ENCODE results near the gene ADARB2.
"Not testable (repeated sequence)": the region's sequence is repeated elsewhere in the genome, so short reads cannot be mapped to it uniquely, and the experiment has no call there.

The ADARB2 gene

DNA sequence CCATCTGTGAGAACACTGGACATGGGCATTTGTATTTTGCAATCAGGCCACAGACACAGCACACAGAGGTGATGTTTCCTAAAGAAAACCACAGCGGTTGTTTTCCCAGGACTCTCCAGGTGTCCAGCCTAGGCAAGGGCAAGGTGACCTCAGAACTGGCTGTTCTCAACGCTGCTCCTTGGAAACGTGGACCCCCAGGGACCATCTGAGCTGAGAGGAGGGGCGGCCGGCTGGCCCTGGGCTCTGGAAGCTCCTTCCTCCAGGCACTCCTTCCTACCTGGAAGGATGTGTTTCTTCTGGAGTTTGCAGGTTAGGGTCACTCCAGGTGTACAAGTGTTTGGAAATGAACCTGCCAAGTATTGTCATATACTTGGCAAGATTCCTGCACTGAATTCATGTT, 103.1 kb downstream of the ADARB2 start:
- DNase-seq: no peak

DNA sequence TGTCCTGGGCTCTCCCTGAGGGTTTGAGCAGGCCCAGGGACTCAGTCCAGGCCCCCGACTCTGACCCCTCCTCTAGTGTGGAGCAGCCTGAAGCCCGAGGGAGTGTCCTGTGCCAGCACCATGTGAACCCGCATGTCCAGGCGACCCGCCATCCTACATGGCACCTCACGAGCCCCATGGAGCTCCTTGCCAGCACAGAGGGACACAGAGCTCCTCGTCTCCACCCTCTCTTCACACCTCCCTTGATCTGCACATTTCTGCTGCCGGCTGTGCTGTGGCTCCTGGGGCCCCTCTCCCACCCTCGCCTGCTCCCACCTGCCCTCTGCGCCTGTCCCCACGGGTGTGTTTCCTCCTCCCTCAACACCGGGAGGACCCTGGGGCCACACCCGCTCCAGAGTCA, 103.5 kb downstream of the ADARB2 start:
- DNase-seq: no peak

DNA sequence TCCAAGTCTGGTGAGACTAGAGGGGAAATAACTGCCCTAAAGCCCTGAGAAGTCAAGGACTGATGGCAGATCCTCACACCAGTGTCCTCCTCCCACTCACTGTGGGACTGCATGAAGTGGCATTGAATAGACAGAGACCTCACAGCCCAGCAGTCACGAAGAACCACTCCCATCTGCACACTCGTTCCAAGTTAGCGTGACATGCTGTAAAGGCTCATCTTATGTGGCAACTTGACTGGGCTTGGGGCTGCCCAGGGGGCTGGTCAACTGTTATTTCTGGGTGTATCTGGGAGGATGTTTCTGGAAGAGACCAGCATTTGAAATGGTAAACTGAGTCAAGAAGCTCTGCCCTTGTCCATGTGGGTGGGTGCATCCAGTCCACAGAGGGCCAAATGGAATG, 104.7 kb downstream of the ADARB2 start:
- DNase-seq: no peak

DNA sequence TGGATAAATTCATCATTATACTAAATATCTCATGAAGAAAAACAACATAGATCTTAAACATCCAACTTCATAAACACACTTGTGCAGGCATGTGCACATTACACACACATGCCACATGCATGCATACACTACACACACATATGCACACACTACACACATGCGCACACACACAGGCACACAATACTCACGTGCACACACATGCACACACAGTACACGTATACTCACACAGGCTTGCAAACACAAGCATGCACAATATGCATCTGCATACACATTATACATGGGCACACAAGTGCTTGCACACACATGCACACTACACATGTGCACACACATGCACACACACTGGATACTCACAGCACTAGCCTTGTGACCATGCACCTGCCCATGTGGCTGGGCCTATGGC, 105.2 kb downstream of the ADARB2 start:
- no peak for DNase-seq

DNA sequence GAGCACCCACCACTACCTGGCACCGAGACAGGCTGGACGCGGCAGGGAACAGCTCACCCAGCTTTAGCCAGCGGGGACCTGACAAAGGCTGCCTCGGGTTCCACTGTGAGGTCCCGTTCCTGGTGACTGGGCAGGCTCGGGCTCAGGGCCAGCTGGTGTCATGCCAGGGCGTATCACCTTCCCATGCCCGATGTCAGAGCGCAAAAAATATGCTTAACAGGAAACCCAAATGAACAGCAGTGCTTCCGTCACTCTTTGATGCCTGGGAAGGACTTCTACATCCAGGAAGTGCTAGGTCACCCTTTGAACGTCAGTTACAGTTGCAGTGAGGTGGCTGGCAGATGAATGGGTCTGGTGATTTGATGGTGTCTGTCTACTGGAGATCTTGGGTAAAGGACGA, 106.0 kb downstream of the ADARB2 start:
- DNase-seq: peak; percentile 10

DNA sequence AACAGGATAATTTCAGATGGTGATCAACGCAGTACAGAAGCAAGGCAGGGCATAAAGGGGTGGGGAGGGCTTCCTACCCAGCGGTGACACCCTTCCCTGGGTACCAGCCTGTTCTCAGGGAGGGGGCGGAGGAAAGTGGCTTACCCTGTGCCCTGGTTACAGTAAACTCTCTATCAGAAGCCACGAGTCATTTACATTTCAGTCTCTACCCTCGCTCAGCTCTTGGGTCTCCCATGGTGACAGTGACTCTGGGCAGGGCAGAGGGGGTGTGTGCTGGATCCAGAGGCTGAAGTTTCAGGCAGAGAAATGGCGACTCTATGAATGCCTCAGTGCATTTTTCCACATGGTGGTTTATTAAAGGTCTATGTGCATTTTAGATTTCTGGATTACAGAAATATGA, 107.0 kb downstream of the ADARB2 start:
- DNase-seq: no peak

DNA sequence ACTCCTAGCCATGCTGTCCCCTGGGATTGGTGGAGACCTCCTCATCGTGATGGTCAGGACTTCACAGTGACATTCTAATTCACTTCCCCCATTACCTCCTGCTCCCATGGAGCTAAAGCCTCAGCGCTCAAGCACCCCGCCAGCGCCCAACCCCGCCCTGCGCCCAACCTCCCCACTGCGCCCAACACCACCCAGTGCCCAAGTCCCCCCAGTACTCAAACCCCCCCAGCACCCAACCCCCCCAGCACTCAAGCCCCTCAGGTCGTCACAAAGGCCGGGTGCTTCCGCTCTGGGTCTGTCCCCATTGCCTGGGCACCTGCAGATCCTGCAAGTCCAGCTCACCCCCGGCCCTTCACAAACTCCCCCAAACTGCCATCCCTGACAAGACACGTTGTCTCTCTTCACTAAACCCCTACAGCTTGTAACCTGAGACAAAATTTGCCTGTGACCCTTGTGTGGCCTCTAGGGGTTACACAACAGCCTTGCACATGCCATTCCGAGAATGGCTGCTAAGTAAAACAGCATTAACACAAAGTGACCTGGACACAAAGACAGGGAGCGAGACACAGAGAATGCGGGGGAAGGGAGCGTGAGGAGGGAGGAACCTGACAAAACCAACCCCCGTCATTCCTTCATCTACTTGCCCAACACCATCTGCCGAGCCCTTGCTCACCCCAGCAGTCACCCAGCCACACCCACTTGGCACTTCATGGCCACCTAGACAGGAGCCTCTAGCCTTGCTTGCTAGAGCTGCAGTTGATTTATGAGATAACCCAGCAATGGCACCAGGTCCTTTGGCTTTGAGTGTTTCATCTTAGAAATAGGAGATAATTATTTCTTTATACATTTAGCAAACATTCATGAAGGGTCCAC, 107.8 kb downstream of the ADARB2 start:
- no peak for DNase-seq

DNA sequence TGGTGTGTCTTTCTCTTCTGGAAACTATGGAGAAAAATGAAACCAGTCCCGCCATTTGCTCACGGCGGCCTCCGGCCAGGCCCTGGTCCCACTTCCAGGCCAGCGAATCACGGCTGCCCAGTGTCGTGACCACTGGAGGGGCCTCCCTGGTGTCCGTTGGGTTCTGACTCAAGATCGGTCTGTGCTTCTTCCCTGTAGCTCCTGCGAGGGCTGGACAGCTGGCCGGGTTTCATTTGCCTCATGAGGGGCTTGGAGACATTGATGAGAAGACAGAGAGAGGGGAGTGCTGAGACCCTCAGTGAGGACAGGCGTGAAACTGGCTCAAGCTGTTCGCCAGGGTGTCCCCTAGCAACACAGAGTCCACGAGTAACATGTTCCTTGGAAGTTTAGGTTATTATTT, 108.6 kb downstream of the ADARB2 start:
- DNase-seq: no peak

DNA sequence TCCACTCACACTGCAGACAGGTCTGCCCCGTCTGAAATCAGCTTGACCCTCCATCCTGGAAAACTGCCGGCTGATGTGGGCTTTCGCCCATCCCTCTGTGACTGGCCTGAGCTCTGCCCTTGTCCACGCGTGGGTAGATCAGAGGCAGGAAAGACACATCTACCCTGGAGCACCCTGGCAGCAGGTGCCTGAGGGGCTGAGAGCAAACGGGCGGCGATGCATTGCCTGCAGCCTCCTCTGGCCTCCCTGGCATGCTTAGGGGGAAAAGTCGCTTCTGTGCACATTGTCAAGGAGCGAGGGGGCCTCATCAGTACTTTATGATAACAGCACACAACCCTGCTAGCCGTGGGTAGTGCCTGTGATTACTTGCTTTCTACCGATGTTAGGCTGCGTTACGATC, 109.4 kb downstream of the ADARB2 start:
- DNase-seq: no peak

DNA sequence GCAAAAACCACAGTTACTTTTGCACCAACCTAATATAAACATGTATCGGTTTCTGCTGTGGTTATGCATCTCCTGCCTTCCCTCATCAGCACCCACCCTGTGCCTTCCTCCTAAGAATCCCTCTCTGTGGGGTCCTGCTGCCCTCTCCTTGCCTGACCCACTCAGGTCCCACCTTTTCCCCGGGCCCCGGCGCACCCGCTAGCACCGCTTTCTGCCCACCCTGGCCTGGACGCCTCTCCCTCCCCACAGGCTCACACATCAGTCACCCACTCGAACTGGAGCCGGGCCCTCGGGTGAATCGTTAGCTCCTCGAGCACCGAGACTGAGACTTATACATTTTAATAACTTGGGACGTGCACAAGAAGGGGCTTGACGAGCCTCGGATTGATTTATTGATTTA, 110.5 kb downstream of the ADARB2 start:
- no peak for DNase-seq

DNA sequence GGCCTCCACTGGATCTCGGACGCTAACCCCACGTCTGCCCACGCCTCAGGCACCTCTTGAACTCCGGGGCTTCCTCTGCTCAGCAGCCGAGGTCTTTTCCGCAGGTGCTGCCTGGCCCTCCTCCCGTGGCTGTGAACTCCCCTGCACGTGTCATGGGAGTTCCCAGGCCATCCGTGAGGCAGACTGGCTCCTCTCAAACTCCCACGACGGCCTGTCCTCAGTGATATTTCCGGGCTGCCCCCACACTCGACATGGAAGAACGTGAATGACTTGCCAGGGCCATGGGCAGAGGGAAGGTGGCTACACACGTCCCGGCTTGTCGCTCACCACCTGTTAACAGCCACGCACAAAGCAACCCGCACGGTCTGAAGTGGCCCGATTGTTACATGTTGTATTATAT, 110.9 kb downstream of the ADARB2 start:
- DNase-seq: no peak

DNA sequence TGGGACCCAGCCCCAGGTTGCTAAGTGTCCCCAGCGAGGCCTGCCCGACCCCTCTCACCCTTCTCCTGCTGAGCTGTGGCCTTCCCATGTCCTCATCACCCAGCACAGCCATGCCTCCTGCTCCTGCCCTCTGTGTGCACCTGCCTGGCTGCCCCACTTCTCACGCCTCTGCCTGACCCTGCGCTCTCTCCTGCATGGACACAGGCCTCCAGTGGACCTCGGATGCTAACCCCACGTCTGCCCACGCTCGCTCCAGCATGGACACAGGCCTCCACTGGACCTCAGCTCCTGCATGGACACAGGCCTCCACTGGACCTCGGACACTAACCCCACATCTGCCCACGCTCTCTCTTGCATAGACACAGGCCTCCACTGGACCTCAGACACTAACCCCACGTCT, 111.6 kb downstream of the ADARB2 start:
- DNase-seq: no peak

DNA sequence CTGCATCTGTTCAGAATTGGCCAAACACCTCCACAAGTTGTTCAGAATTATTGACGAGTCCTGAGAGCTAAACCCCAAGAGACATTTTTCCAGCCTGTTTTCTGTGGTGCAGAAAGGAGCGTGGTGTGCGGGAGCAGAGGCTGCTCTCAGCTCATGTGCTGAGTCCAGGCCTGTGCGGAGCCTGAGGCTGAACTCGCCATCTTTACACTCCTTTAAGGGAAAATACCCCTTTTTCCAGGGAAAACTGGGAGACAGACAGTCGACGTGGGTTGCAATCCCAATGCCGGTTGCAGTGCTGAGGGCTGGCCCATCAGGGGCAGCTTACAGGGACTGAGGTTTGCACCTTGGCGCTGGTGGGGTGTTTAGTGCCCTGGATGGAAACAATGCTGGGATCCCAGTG, 112.2 kb downstream of the ADARB2 start:
- DNase-seq: no peak

DNA sequence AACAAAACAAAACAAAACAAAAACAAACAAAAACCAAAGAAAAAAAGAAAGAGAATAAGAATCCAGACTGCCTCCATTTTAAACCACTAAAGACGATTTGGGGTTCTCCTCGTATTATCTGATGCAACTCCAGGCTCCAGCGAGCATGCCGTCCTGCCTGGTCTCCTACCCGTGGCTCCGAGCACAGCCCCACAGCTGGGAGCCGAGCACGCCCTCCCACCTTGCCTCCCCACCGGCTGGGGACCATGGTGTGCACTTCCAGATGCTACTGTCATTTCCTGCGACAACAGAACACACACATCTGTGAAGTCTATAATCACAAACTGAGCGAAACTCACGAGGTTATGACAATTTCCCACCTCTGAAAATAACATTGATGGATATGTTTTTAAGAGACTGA, 113.1 kb downstream of the ADARB2 start:
- no peak for DNase-seq

DNA sequence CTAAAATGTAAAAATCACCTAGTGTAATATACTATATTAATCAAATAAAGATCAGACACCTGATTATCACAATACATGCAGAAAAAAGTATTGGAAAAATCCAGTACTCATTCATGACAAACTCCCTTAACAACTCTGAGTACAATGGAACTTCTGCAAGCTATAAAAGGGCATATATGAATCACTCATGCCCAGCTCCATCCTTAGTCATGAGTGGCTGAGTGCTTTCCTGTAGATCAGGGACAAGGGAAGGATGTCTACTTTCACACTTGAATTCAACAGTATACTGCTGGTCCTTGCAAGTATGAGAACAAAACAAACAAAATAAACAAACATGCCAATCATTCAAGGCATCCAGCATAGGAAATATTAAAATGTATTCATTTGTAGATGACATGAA, 116.5 kb downstream of the ADARB2 start:
- DNase-seq: no peak

DNA sequence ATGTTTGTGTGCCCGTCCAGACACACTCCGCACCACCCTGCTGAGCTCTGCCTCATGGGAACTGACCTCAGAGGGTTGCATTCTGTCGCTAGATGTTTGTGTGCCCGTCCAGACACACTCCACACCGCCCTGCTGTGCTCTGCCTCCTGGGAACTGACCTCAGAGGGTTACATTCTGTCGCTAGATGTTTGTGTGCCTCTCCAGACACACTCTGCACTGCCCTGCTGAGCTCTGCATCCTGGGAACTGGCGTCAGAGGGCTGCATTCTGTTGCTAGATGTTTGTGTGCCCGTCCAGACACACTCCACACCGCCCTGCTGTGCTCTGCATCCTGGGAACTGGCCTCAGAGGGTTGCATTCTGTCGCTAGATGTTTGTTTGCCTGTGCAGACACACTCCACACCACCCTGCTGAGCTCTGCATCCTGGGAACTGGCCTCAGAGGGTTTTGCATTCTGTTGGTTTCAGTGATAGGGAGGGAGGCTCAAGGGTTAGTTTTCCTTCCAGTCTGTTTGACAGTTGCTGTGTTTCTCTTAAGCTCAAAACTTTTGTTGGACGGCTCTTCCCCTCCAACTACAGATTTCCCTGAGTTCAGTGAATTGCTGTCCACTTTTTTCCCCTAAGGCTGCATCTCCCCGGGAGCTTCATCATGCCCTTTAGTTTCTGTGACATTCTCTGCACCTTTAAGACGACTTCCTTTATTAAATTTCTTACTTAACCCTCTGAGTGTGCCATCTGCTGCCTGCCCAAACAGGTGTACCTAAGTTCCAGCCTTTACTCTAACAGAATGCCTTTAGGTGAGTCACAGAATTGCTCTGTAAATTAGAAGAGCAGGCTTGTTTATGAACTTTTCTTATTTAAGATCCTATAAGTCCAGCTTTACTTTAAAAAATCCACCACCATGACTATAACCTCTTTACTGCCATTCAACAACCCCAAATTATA, 119.7 kb downstream of the ADARB2 start:
- DNase-seq: not testable (repeated sequence)

DNA sequence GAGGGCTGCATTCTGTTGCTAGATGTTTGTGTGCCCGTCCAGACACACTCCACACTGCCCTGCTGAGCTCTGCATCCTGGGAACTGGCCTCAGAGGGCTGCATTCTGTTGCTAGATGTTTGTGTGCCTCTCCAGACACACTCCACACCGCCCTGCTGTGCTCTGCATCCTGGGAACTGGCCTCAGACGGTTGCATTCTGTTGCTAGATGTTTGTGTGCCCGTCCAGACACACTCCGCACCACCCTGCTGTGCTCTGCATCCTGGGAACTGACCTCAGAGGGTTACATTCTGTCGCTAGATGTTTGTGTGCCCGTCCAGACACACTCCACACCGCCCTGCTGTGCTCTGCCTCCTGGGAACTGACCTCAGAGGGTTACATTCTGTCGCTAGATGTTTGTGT, 120.6 kb downstream of the ADARB2 start:
- DNase-seq: not testable (repeated sequence)

DNA sequence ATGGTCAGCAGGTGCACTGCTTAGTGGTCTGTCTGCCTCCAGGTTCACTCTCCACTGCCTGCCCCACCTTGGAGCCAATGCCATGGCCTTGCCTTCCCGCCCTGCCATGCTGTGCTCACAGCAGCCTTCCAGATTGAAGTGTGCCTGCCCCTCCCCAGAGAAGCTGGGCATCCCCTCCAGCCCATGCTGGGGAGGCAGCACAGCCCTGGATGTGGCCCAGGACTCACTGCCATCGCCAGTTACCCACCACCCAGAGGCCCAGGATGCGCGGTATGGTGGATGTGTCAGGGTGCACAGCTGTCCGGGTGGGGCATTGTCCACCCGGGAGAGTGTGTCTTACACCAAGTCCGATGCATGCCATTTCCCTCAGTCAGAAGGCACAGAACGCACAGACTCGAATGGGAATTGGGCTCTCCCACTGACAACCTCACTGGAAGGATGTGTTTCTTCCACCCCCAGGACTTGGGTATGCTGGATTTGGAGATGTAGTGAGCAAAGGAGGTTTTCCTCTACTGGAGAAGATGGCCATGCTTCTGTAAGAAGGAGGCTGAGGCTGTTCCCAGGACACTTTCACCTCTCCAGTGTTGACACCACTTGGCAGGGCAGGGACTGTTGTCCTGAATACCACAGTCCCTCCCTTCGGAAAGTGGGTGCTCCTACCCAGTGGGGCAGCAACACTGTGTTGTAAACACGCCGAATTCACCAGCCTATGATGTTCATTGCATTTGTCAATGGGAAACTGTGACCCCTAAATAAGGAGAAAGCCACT, 122.0 kb downstream of the ADARB2 start:
- DNase-seq: no peak

DNA sequence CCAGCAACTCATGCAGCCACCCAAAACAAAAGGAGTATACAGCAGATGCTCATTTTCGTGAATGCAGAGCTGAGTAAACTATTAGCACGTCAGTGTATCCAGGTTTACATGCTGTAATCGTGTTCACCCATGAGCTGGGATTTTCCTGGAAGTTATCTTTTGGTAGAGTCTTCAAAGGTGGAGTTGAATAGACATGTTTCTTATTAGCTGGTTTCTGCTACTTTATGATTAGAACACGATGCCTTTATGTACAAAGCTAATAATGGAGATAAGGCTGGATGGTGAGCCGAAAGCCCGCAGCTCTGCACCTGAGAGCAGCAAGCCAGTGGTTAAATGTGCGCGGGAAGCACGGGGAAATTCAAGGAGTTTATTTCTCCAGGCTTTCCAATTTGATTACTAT, 123.8 kb downstream of the ADARB2 start:
- no peak for DNase-seq

DNA sequence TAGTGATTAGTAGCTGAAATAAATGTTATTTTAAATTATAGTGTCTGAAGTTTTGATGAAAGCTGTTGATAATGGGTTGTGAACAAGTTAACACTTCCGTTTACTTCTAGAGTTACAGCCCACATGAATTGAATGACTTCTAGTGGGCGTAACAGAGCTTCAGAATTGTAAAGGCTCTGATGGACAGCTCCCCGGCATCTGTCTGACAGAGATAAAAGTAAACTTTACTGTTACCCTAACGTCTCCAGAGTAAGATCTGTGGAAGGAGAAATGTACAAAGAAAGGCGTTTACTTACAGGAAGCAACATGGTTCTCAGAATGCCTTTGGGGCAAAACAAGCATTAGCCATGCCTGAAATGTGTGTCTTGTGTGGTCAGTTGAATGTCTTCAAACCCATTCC, 124.4 kb downstream of the ADARB2 start:
- DNase-seq: no peak

DNA sequence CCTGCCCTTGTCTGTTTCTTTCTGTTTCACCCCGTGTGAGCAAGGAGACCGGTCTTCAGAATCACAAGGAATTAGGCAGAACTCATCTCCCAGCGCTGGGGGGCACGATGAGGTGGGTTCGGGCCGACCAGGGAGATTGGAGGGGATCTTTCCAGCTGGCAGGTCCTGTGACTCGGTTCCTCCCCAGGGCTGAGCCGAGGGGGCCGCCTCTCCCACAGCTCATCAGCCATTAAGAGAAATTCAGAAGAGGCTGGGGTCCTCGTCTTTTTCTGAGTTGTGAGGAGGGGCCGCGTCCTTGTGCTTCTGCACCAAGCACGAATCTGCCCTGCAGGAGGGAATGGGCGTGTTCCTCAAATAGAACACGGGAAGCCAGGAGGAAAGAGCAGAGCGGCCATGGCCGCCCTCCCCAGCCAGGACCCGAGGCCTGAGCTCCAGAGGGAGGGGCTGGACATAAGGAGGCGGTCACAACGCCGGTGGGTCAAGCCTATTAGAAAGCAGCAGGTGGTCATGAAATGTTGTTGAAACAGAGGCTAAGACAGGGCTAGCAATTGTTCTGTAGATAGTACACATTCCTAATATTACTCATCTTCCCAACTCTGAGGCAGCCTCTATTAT, 125.3 kb downstream of the ADARB2 start:
- DNase-seq: no peak

DNA sequence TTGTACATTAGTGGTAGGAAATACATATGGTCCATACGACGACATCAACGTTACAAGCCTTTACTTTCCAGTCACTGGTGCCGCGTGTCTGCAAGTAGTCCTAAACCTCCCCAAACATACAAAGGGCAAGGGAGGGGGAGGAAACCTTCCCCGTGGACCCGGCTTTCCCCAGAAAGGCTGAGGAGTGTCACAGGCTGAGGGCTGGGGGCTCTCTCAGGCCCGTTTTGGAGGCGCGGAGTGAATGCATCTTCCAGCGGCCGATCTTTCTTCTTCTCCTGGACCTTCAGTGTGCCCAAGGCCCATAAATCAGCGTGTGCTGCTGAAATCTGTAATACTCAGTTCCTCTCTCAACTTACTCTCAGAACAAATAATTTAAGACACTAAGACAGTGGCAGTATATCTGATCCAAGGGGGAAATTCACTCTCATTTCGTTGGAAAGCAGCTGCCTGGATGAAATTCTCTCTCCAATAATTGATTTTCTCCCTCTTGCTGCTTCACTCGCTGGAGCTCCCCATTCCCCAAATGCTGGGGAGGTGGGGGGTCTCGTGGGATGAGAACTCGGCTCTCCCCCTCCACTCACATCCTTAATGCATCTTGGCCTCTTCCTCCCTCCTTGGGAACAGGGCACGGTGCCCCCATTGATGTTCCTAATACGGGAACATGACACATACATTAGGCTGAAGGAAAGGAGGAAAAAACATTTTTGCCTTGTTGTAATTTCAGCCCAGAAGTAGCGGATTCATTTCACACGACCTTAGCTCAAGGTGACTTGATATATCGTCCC, 126.1 kb downstream of the ADARB2 start:
- no peak for DNase-seq
